OCI-LY3 (cell line): Measurements from ENCODE around the gene LRRC4C.

Experiments
- EZH2phosphoT487 ChIP-seq: fragments of 200-600 bp; shearing (Covaris generic); IDR thresholded peaks from 2 replicates; pipeline ENCODE4 v1.6.1; 2018; ENCODE audit warnings: antibody characterized with exemption, mixed run types, low read depth
- TF ChIP-seq, protein P1 (sequence below): fragments of 200-600, 300-600 bp; sonication (generic); IDR thresholded peaks from 2 replicates; pipeline ENCODE4 v1.5.1; 2014; ENCODE audit warnings: antibody characterized with exemption, low read length, low read depth

DNA sequence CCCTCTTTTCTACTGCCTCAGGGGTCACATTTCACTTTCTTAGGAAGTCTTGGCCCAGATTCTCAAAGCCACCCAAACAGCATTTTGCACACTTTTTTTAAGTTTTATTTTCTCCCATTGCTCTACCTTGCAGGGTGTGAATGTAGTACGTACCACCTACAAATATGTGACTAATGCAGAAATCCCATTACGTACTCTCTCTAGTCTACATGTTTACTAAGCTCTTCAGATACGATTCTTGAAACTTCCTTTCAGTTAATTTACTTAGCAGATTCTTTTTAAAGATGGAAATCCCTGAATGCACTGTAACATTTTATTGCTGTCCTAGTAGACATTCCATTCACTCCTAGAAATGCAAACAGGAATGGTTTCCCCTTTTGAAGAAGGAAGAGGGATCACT lies 61.3 kb downstream of the LRRC4C start:
- TF ChIP-seq, protein P1, sequence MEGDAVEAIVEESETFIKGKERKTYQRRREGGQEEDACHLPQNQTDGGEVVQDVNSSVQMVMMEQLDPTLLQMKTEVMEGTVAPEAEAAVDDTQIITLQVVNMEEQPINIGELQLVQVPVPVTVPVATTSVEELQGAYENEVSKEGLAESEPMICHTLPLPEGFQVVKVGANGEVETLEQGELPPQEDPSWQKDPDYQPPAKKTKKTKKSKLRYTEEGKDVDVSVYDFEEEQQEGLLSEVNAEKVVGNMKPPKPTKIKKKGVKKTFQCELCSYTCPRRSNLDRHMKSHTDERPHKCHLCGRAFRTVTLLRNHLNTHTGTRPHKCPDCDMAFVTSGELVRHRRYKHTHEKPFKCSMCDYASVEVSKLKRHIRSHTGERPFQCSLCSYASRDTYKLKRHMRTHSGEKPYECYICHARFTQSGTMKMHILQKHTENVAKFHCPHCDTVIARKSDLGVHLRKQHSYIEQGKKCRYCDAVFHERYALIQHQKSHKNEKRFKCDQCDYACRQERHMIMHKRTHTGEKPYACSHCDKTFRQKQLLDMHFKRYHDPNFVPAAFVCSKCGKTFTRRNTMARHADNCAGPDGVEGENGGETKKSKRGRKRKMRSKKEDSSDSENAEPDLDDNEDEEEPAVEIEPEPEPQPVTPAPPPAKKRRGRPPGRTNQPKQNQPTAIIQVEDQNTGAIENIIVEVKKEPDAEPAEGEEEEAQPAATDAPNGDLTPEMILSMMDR = no peak
- no peak for TF ChIP-seq EZH2phosphoT487
